ENCODE results near the gene LRRC4B.
"Not testable (repeated sequence)": the region's sequence is repeated elsewhere in the genome, so short reads cannot be mapped to it uniquely, and the experiment has no call there.

DNA sequence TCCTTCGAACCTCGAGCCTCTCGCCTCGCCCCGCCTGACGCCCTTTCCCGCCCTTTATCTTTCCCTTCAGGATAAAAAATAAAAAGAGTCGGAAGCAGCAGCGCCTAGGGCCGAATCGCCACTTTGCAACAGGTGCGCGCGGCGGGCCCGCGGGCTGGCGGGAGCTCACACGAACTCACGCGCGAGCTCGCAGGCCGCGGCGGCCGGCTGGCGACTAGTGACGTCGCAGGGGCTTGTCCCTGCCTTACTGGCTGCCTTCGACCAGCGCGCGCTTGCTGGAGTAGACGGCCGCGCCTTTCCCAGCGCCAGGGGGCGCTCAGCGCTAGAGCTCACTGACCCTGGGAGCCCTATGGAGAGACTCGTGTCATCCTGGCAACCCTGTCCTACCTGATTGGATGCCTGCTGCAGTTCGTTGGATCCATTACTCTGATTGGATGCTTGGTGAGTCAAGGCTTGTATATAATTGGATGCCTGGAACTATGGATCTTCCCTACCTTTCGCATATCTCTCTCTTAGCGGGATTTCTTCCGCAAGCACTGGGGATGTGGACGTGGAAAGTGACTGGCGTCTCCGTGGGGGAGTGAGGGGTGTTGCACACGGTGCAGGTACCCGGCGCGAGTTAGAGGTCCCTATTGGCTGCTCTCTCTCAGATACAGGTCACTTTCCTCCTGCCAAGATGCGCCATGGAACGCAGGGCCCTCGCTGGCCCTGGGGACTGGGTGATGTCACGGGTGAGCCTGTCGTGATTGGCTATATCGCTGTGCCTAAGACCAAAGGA lies 38.0 kb upstream of the LRRC4B start:
- TF ChIP-seq ZNF670 (tag by site-specific recombination; IDR thresholded peaks at IDR 0.05; ENCODE audit: low read depth); SP3 (tag by site-specific recombination; IDR thresholded peaks at IDR 0.05): not testable (repeated sequence)
- TF ChIP-seq, protein P1, sequence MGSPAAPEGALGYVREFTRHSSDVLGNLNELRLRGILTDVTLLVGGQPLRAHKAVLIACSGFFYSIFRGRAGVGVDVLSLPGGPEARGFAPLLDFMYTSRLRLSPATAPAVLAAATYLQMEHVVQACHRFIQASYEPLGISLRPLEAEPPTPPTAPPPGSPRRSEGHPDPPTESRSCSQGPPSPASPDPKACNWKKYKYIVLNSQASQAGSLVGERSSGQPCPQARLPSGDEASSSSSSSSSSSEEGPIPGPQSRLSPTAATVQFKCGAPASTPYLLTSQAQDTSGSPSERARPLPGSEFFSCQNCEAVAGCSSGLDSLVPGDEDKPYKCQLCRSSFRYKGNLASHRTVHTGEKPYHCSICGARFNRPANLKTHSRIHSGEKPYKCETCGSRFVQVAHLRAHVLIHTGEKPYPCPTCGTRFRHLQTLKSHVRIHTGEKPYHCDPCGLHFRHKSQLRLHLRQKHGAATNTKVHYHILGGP (tag by site-specific recombination; IDR thresholded peaks at IDR 0.05) = not testable (repeated sequence)
- TF ChIP-seq, protein P2, sequence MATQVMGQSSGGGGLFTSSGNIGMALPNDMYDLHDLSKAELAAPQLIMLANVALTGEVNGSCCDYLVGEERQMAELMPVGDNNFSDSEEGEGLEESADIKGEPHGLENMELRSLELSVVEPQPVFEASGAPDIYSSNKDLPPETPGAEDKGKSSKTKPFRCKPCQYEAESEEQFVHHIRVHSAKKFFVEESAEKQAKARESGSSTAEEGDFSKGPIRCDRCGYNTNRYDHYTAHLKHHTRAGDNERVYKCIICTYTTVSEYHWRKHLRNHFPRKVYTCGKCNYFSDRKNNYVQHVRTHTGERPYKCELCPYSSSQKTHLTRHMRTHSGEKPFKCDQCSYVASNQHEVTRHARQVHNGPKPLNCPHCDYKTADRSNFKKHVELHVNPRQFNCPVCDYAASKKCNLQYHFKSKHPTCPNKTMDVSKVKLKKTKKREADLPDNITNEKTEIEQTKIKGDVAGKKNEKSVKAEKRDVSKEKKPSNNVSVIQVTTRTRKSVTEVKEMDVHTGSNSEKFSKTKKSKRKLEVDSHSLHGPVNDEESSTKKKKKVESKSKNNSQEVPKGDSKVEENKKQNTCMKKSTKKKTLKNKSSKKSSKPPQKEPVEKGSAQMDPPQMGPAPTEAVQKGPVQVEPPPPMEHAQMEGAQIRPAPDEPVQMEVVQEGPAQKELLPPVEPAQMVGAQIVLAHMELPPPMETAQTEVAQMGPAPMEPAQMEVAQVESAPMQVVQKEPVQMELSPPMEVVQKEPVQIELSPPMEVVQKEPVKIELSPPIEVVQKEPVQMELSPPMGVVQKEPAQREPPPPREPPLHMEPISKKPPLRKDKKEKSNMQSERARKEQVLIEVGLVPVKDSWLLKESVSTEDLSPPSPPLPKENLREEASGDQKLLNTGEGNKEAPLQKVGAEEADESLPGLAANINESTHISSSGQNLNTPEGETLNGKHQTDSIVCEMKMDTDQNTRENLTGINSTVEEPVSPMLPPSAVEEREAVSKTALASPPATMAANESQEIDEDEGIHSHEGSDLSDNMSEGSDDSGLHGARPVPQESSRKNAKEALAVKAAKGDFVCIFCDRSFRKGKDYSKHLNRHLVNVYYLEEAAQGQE (tag by site-specific recombination; IDR thresholded peaks at IDR 0.05) = not testable (repeated sequence)
